Fibroblast of lung (primary cell): Measurements from ENCODE around the gene P2RY6.

Source experiments
- EZH2 ChIP-seq: IDR thresholded peaks from 2 replicates; pipeline ENCODE4 v1.5.1; 2012; ENCODE audit warnings: low read length, control low read depth, mild to moderate bottlenecking; ENCODE audit errors: missing control alignments
- TF ChIP-seq, protein P1 (sequence below), 2 donors: IDR thresholded peaks in 1 of 2; conservative IDR thresholded peaks in 1 of 2; 1 replicate in 1 of 2; 2 replicates in 1 of 2; pipeline ENCODE4 v1.5.1; 2011 to 2012; ENCODE audit warnings: low read length in 2 of 2, control low read depth in 1 of 2, inconsistent platforms in 1 of 2, low read depth in 1 of 2, mild to moderate bottlenecking in 1 of 2

DNA sequence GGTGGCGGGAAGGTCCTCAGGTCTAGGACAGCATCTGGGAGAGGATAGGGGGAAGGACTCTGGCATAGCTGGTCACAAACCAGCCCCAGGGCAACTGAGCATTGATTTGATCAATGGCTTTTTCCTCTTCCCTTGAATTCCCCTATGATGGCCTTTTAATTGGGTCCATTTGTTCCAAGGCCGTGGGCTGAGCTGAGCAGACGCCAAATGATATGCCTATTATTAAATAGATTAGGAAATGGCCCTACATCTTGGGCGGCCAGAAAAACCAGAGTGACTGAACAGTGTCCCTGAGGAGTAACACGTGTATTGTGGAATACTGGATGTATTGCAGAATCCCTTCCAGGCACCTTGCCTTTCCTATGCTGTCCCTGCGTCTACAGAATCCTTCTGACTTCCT lies 26.7 kb upstream of the P2RY6 start:
- TF ChIP-seq, protein P1, sequence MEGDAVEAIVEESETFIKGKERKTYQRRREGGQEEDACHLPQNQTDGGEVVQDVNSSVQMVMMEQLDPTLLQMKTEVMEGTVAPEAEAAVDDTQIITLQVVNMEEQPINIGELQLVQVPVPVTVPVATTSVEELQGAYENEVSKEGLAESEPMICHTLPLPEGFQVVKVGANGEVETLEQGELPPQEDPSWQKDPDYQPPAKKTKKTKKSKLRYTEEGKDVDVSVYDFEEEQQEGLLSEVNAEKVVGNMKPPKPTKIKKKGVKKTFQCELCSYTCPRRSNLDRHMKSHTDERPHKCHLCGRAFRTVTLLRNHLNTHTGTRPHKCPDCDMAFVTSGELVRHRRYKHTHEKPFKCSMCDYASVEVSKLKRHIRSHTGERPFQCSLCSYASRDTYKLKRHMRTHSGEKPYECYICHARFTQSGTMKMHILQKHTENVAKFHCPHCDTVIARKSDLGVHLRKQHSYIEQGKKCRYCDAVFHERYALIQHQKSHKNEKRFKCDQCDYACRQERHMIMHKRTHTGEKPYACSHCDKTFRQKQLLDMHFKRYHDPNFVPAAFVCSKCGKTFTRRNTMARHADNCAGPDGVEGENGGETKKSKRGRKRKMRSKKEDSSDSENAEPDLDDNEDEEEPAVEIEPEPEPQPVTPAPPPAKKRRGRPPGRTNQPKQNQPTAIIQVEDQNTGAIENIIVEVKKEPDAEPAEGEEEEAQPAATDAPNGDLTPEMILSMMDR (conservative IDR thresholded peaks at IDR 0.05 in 1 of 2, IDR thresholded peaks at IDR 0.05 in 1 of 2; ENCODE audit: low read depth in 1 of 2, low read length in 2 of 2) = no peak
- TF ChIP-seq EZH2 = no peak
